ENCODE results near the gene MAP3K3. TPM values are rescaled to one million over a fixed set of nuclear protein-coding genes. Genes with fewer than 3 reads are reported as not detected.

MAP3K3 gene
- total and polyA plus RNA-seq, 9 of the 15 experiments (the other 6 are each of a cell fraction or from before 2014, with no cell fraction given) = 0.69 to 16.5 (median 12.1) TPM

- FAIRE-seq = no peak
- in situ Hi-C loops (cut with MboI) (no loop called here), intact Hi-C loops (cut with micrococcal nuclease) (loop anchor here (10.0 kb wide), 1 partner anchor 215 kb away; the partner anchor contains the start of gene SMARCD2)
- Histone ChIP-seq H3K27me3 (ENCODE audit: control insufficient read depth in 2 of 2, insufficient read depth in 2 of 2, low read length in 2 of 2) (no peaks in the 10 kb centered on the region), H4K20me1 (replicated peaks; ENCODE audit: control insufficient read depth, insufficient read depth, low read length) (no peaks in the 10 kb centered on the region), H3K4me2 (ENCODE audit: insufficient read depth, low read length) (no peak overlapping the region), H3K9me3 (replicated peaks; ENCODE audit: control insufficient read depth, insufficient read depth, low read depth, low read length) (no peaks in the 10 kb centered on the region), H3K79me2 (ENCODE audit: control insufficient read depth, insufficient read depth, low read length) (peaks cover 25% of the 10 kb centered on the region), H3K9me1 (ENCODE audit: control insufficient read depth, insufficient read depth, low read length) (peaks cover 3% of the 10 kb centered on the region), H3K4me3 (no peak overlapping the region), H3K36me3 (ENCODE audit: control insufficient read depth, insufficient read depth, low read length) (peaks cover 12% of the 10 kb centered on the region), H3K27ac (ENCODE audit: extremely low read depth, low read depth, low read length) (no peak overlapping the region), H2AFZ (ENCODE audit: low read depth, low read length) (no peak overlapping the region), H3K4me1 (replicated peaks in 1 of 2; ENCODE audit: control insufficient read depth in 2 of 2, insufficient read depth in 2 of 2, low read length in 2 of 2) (peaks cover 3 to 26% of the 10 kb centered on the region in 2 experiments; a peak in 3 of 5 replicates), H3K9ac (ENCODE audit: insufficient read depth in 1 of 2, low read depth in 2 of 2, low read length in 2 of 2) (no peak overlapping the region)
- DNase-seq (ENCODE audit: extremely low read depth in 1 of 4, low spot score in 3 of 4) = no peak
- CTCF ChIA-PET (ENCODE audit: low intra/inter-chr PET ratio) = no interaction called here
- 79% methylated on average over 1 of the region's 1 CpG for WGBS (ENCODE audit: insufficient coverage, low coverage, missing lambda C conversion rate)
- POLR2A ChIA-PET = interaction anchor here (0.8 kb wide), 1 partner anchor 8 kb away, joined by 4 read pairs; the partner anchor contains the start of gene MAP3K3
- no peak for ATAC-seq
- no TSS peak for BruUV-seq (replicated peaks)
- TF ChIP-seq KLF1 (tag; IDR thresholded peaks at IDR 0.05) = no peak
- TF ChIP-seq MAZ (CRISPR knock-in tag; conservative IDR thresholded peaks at IDR 0.05 in 1 of 2, IDR thresholded peaks at IDR 0.05 in 1 of 2) = no peak
- no peak for TF ChIP-seq SP1 (CRISPR knock-in tag; IDR thresholded peaks at IDR 0.05)
- TF ChIP-seq DMBX1 (CRISPR knock-in tag; IDR thresholded peaks at IDR 0.05; ENCODE audit: borderline replicate concordance) = no peak
- no peak for TF ChIP-seq MLLT1 (IDR thresholded peaks at IDR 0.05)
- no peak for TF ChIP-seq ZBTB26 (CRISPR knock-in tag; IDR thresholded peaks at IDR 0.05)
- no peak for TF ChIP-seq ZFP30 (CRISPR knock-in tag; IDR thresholded peaks at IDR 0.05; ENCODE audit: borderline replicate concordance)
- TF ChIP-seq RNF219 (CRISPR knock-in tag; IDR thresholded peaks at IDR 0.05) = no peak
- no peak for TF ChIP-seq TEAD2 (tag; IDR thresholded peaks at IDR 0.05)
- no peak for TF ChIP-seq POLR3A (IDR thresholded peaks at IDR 0.05; ENCODE audit: borderline replicate concordance, extremely low read depth, insufficient read depth, insufficient read length)
- TF ChIP-seq, protein P1, sequence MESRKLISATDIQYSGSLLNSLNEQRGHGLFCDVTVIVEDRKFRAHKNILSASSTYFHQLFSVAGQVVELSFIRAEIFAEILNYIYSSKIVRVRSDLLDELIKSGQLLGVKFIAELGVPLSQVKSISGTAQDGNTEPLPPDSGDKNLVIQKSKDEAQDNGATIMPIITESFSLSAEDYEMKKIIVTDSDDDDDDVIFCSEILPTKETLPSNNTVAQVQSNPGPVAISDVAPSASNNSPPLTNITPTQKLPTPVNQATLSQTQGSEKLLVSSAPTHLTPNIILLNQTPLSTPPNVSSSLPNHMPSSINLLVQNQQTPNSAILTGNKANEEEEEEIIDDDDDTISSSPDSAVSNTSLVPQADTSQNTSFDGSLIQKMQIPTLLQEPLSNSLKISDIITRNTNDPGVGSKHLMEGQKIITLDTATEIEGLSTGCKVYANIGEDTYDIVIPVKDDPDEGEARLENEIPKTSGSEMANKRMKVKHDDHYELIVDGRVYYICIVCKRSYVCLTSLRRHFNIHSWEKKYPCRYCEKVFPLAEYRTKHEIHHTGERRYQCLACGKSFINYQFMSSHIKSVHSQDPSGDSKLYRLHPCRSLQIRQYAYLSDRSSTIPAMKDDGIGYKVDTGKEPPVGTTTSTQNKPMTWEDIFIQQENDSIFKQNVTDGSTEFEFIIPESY (CRISPR knock-in tag; IDR thresholded peaks at IDR 0.05) = no peak
- TF ChIP-seq BCOR (IDR thresholded peaks at IDR 0.05) = no peak
- TF ChIP-seq SAFB (IDR thresholded peaks at IDR 0.05; ENCODE audit: borderline replicate concordance, low read depth, low read length) = no peak
- no peak for TF ChIP-seq ZSCAN29 (IDR thresholded peaks at IDR 0.05)
- TF ChIP-seq, protein P2, sequence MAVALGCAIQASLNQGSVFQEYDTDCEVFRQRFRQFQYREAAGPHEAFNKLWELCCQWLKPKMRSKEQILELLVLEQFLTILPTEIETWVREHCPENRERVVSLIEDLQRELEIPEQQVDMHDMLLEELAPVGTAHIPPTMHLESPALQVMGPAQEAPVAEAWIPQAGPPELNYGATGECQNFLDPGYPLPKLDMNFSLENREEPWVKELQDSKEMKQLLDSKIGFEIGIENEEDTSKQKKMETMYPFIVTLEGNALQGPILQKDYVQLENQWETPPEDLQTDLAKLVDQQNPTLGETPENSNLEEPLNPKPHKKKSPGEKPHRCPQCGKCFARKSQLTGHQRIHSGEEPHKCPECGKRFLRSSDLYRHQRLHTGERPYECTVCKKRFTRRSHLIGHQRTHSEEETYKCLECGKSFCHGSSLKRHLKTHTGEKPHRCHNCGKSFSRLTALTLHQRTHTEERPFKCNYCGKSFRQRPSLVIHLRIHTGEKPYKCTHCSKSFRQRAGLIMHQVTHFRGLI (CRISPR knock-in tag; IDR thresholded peaks at IDR 0.05) = no peak
These were observed 7.4 kb downstream of the MAP3K3 start for GRCh38 chr17:63629627-63630026.
